Measurements from ENCODE around the gene HNRNPH3.
A peak's percentile ranks its signal among the peaks of the same experiment; 100 is the strongest.

The HNRNPH3 gene, protein sequence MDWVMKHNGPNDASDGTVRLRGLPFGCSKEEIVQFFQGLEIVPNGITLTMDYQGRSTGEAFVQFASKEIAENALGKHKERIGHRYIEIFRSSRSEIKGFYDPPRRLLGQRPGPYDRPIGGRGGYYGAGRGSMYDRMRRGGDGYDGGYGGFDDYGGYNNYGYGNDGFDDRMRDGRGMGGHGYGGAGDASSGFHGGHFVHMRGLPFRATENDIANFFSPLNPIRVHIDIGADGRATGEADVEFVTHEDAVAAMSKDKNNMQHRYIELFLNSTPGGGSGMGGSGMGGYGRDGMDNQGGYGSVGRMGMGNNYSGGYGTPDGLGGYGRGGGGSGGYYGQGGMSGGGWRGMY

DNA sequence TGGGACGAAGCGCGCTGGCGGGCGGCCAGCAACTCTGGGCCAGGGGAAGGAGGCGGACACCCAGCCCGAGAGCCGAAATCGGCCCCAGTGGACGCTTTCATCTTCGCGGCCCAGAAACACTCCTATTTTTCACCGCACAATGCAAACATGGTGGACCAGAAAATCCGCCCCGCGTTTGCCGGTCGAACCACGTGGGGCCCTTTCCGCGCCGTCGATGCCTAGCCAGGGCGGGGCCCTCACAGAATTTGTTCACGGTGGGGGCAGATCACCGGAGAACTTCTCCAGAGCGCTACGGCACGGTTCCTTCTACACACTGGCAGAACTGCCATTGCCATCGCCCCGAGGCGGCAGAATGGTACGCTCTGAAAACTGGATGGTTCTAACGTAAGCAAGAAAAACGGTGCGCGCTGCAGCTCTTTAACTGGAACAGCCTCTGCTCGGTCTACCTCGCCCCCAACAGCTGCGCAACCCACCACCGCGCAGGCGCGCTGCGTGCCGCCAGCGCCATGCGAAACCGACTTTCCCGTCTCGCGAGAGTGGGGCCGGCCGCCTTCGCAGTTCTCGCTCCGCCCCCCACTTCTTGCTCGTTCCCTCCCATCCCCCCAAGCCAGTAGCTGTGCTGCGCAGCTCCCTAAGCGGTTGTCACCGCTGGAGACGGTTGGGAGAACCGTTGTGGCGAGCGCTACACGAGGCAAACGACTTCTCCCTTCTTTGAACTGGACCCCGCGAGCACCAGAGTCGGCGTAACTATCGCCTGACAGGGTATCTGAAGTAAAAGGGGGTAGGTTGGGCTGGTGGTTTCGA, at the start of gene HNRNPH3:
Gene HNRNPH3 (plus strand): TSS at position 610 of the 804 bp plus-strand sequence. CDS start 5,158 bp downstream, outside the sequence.
- Histone ChIP-seq H3K36me3 (ENCODE audit: low read depth) (peaks cover 32% of the 10 kb centered on the region), H3K9me3 (ENCODE audit: severe bottlenecking) (no peaks in the 10 kb centered on the region), H3K4me3 (ENCODE audit: severe bottlenecking) (peak within 1 kb of the TSS; percentile 69), H3K27ac (ENCODE audit: poor library complexity, severe bottlenecking) (peak within 1 kb of the TSS; percentile 81), H3K27me3 (ENCODE audit: insufficient read depth, poor library complexity, severe bottlenecking) (no peaks in the 10 kb centered on the region), H3K4me1 (ENCODE audit: insufficient read depth, poor library complexity, severe bottlenecking) (peaks cover 17% of the 10 kb centered on the region)
- ATAC-seq (ENCODE audit: low read depth) (peak; percentile 76), DNase-seq (ENCODE audit: low spot score) (peak; percentile 97)
- TF ChIP-seq, protein P1, sequence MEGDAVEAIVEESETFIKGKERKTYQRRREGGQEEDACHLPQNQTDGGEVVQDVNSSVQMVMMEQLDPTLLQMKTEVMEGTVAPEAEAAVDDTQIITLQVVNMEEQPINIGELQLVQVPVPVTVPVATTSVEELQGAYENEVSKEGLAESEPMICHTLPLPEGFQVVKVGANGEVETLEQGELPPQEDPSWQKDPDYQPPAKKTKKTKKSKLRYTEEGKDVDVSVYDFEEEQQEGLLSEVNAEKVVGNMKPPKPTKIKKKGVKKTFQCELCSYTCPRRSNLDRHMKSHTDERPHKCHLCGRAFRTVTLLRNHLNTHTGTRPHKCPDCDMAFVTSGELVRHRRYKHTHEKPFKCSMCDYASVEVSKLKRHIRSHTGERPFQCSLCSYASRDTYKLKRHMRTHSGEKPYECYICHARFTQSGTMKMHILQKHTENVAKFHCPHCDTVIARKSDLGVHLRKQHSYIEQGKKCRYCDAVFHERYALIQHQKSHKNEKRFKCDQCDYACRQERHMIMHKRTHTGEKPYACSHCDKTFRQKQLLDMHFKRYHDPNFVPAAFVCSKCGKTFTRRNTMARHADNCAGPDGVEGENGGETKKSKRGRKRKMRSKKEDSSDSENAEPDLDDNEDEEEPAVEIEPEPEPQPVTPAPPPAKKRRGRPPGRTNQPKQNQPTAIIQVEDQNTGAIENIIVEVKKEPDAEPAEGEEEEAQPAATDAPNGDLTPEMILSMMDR (IDR thresholded peaks at IDR 0.05; ENCODE audit: poor library complexity, severe bottlenecking): no peak

DNA sequence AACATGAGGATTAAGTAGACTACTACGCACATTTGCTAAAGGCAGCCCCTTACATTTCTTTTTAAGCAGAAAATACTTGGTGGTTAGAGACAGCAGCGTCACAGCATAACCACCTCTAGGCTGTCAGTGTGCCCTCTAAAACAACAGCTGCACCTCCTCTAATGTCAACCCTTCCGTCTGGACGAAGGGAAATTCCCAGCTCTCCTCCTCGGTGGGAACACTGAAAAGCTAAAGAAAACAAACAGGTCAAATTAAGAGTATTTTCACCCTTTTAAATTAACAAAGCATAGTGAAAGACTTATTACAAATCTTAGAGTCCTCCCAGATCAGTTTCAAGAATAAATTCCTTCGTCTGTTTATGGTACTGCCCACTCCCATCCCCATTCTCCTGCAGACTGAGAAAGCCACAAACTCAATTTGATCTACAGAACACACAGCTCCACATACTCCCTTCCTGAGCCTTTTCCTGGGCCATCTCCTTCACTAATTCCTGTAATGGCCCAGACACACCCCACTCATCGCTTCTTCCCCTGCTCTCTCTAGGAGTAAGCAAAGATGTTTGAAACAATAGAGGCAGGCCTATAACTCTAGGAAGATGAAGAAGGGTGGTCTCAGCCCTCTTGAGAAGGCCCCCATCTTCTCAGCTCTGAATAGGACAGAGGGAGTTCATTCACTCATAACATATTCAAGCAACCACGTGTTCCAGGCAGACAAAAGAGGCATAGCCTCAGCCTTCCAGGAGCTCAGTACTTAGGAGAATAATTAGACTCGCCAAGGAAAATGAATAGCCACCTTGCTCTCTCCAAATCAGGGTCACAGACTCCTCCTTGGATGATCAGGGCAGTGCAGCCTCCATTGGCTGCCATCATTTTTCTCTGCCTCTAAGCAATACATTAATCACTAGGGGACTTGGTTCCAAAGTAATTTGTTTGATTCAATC, 47.5 kb upstream of the HNRNPH3 start:
- ATAC-seq (ENCODE audit: low read depth) (no peak), DNase-seq (ENCODE audit: low spot score) (no peak)
- Histone ChIP-seq H3K4me3 (ENCODE audit: severe bottlenecking) (no peak overlapping the region), H3K27ac (ENCODE audit: poor library complexity, severe bottlenecking) (no peak overlapping the region), H3K4me1 (ENCODE audit: insufficient read depth, poor library complexity, severe bottlenecking) (no peaks in the 10 kb centered on the region), H3K36me3 (ENCODE audit: low read depth) (no peaks in the 10 kb centered on the region), H3K9me3 (ENCODE audit: severe bottlenecking) (no peaks in the 10 kb centered on the region), H3K27me3 (ENCODE audit: insufficient read depth, poor library complexity, severe bottlenecking) (no peaks in the 10 kb centered on the region)
- TF ChIP-seq, protein P1 (IDR thresholded peaks at IDR 0.05; ENCODE audit: poor library complexity, severe bottlenecking): no peak

DNA sequence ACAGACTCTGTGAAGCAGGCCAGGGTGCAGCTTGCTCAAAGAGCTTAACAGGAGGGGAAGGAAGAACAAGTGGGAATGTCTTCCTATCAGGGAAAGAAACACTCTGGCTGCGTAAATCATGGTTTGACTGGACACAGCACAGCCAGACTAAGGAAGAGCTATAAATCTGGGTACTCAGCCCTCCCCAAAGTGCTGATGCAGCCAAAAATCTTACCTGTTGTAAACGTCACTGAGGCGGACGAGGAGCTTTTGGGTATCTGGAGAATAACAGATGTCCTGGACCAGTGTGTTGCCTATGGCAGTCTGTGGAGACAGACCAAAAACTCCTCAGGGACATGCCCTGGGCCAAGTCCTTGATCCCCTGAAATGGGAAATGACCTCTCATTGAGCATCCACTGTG, 43.1 kb upstream of the HNRNPH3 start:
- ATAC-seq (ENCODE audit: low read depth) (no peak), DNase-seq (ENCODE audit: low spot score) (no peak)
- no peaks in the 10 kb centered on the region for H3K9me3 ChIP-seq (ENCODE audit: severe bottlenecking)
- no peaks in the 10 kb centered on the region for H3K36me3 ChIP-seq (ENCODE audit: low read depth)
- H3K27ac ChIP-seq (ENCODE audit: poor library complexity, severe bottlenecking): no peak overlapping the region
- H3K4me1 ChIP-seq (ENCODE audit: insufficient read depth, poor library complexity, severe bottlenecking): no peaks in the 10 kb centered on the region
- no peak overlapping the region for H3K4me3 ChIP-seq (ENCODE audit: severe bottlenecking)
- H3K27me3 ChIP-seq (ENCODE audit: insufficient read depth, poor library complexity, severe bottlenecking): no peaks in the 10 kb centered on the region
- TF ChIP-seq, protein P1 (IDR thresholded peaks at IDR 0.05; ENCODE audit: poor library complexity, severe bottlenecking): no peak

DNA sequence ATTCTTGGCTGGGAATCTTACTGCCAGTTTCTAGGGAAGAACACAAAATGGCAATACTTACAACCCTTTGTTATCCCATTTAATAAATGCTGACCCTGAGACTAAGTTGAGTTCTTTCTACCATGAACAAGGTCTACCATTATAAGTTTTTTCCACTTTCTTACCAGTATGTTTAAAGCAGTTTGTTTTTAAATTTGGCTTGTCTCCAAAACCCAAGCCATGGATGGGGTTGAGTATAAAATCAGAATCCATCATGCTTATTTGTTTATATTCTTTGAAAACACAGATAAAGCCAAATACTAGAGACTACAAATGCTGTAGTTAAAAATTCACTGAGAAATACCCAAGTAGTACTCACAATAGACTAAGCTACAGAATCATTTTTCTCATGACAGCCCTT, 41.1 kb upstream of the HNRNPH3 start:
- H3K4me3 ChIP-seq (ENCODE audit: severe bottlenecking): no peak overlapping the region
- ATAC-seq (ENCODE audit: low read depth) (no peak), DNase-seq (ENCODE audit: low spot score) (no peak)
- H3K27me3 ChIP-seq (ENCODE audit: insufficient read depth, poor library complexity, severe bottlenecking): no peaks in the 10 kb centered on the region
- no peaks in the 10 kb centered on the region for H3K9me3 ChIP-seq (ENCODE audit: severe bottlenecking)
- H3K27ac ChIP-seq (ENCODE audit: poor library complexity, severe bottlenecking): no peak overlapping the region
- TF ChIP-seq, protein P1 (IDR thresholded peaks at IDR 0.05; ENCODE audit: poor library complexity, severe bottlenecking): no peak
- H3K36me3 ChIP-seq (ENCODE audit: low read depth): no peaks in the 10 kb centered on the region
- H3K4me1 ChIP-seq (ENCODE audit: insufficient read depth, poor library complexity, severe bottlenecking): no peaks in the 10 kb centered on the region

Data from RWPE2 (cell line).